Measurements from ENCODE around the gene SP100. TPM values are rescaled to one million over a fixed set of nuclear protein-coding genes. Genes with fewer than 3 reads are reported as not detected.

SP100 gene
- total and polyA plus RNA-seq, 2 of the 8 experiments (the other 6 are each of a cell fraction or from before 2014, with no cell fraction given), result 0.06 to 1.1 TPM

- TF ChIP-seq CHD7 (IDR thresholded peaks at IDR 0.05; ENCODE audit: insufficient replicate concordance, low read length) (no peak), FOSL1 (IDR thresholded peaks at IDR 0.05; ENCODE audit: insufficient read depth, low read depth, low read length) (no peak), TEAD4 (IDR thresholded peaks at IDR 0.05; ENCODE audit: low read depth, low read length) (no peak), POU5F1 (IDR thresholded peaks at IDR 0.05; ENCODE audit: low read depth, low read length) (no peak), GABPA (IDR thresholded peaks at IDR 0.05; ENCODE audit: borderline replicate concordance, insufficient read depth, low read length) (no peak), YY1 (IDR thresholded peaks at IDR 0.05; ENCODE audit: low read depth, low read length) (no peak), CEBPB (IDR thresholded peaks at IDR 0.05; ENCODE audit: low read depth, low read length) (no peak)
Measured at GRCh38 chr2:230410861-230411569, 5.0 kb upstream of the SP100 start (continued).
